Measurements from ENCODE around the gene FAM47A.

Gene FAM47A

DNA sequence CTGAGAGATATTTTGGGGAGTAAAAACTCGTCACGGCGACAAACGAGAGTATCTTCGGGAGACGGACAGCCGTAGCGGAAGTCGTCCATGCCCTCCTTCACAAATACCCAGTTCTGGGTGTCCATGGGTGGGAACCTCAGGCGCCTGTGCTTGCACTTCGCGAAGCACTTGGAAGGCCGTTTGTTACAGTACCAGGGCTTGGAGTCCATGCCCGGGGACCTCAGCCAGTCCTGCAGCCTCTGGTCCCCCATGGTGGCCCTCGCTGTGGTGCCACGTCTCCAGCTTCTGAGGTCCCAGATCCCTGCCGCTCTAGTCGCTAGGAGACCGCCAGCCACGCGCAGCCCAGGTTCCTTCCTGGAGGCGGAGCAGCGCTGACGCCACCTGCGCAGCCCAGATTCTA, at the start of gene FAM47A:
FAM47A (minus strand) TSS at position 287 of the 400 bp plus-strand sequence; CDS start at position 251, 36 bp downstream.
- no peak for DNase-seq

DNA sequence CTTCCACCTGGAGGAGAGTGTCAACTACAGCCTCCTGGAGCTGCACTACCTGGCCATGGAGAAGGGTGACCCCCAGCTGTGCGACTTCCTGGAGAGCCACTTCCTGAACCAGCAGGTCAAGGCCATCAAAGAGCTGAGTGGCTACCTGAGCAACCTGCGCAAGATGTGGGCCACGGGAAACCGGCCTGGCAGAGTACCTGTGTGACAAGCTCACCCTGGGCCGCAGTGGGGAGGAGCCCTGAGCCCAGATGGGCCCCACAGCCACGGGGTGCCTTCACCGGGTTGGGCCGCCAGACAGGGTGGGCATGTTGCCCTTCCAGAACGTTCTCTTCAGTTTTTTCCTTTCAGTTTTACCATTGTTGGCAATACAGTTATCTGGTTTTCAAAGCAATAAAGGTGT, 15.2 kb upstream of the FAM47A start:
- no peak for DNase-seq

DNA sequence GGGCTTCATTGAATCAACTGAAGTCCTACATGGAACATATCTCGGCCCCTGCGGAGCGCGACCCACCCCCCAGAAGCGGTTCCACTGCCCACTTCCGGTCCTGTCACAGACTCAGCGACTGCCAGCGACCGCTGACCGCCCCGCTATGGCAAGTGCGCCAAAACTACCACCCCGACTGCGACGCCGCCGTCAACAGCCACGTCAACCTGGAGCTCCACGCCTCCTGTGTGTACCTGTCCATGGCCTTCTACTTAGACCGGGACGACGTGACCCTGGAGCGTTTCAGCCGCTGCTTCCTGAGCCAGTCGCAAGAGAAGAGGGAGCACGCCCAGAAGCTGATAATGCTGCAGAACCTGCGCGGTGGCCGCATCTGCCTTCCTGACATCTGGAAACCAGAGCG, 14.8 kb upstream of the FAM47A start:
- DNase-seq = no peak

DNA sequence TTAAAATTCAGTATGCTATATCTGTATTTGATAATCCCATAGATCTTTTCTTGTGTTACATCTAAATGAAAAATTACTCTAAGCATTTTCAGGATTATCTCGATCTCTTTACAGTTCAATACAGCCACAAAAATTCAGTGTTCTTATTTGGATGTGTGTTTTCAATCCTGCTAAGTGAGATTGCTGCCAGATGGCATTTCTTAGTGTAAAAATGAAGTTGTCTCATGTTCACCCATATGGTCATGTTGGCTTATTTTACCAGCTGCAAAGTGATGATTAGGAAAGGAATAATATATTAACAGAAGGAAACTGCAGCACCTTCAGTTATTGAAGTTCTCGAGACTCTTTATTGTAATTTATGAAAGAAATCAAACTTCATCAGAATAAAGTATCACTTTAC, 12.1 kb upstream of the FAM47A start:
- DNase-seq = no peak

DNA sequence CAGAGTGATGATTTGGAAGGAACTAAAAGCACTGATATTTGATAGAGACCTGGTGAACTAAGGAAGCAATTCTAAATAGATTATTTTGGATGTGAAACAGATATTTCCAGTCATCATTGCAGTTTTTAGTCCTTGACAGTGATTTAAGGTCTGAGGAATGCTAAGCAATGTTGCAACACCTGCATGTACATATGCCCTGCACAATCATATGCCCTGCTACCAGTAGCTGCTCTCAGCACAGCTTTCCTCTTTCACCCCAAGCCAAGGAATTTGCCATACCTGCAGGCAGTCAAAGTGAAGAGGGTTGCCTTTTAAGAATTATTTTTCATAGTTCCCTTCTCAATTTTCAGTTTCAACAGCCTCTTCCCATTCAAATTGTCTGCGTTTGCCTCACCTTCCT, 8.7 kb upstream of the FAM47A start:
- no peak for DNase-seq

DNA sequence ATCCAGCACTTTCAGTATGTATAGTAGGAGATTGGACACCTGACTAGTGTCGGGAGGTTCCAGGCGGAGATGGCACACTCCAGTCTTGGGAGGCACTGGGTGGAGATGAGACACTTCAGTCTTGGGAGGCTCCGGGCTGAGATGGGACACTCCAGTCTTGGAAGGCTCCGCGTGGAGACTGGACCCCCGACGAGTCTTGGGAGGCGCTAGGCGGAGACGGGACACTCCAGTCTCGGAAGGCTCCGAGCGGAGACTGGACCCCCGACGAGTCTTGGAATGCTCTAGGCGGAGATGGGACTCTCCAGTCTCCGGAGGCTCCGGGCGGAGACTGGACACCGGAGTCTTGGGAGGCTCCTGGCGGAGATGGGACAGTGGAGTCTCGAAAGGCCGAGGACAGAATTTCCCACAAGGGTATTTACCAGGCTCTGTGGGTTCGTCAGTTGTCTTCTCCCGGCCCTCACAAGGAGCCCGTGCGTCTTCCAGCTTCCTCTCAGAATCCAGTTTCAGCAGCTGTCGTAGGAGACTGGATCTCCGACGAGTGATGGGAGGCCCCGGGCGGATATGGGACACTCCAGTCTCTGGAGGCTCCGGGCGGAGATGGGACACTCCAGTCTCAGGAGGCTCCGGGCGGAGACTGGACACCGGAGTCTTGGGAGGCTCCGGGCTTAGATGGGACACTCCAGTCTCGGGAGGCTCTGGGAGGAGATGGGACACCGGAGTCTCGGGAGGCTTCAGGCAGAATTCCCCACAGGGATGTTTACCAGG, 952 bp downstream of the FAM47A start:
- DNase-seq = no peak

DNA sequence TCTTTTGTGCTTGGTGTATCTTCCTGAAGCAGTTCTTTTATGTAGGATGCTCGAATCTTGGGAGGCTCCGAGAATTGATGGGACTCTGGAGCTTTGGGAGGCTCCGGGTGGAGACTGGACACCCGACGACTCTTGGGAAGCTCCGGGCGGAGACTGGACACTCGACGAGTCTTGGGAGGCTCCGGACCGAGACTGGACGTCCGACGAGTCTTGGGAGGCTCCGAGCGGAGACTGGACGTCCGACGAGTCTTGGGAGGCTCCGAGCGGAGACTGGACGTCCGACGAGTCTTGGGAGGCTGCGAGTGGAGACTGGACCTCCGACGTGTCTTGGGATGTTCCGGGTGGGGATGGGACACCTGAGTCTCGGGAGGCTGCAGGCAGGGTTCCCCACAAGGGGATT, 1.6 kb downstream of the FAM47A start:
- DNase-seq = no peak

DNA sequence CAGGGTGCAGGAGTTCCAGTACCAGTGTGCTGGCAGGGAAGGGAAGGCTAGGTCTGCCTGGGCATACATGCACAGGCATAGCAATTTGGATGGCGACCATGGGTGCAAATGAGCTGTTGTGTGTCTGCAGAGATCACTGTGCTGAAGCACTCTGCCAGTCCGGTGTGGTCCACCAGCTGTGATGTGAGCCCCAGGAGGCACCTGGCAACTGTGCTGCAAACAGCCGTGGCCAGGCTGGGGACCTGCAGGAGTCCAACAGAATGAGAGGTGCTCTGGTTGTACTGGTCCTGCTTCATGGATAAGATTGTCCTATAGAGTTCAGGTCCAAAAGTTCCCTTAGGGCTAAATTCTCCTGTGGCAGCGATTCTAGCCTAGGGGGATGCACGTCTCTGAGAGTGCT, 6.1 kb downstream of the FAM47A start:
- no peak for DNase-seq

DNA sequence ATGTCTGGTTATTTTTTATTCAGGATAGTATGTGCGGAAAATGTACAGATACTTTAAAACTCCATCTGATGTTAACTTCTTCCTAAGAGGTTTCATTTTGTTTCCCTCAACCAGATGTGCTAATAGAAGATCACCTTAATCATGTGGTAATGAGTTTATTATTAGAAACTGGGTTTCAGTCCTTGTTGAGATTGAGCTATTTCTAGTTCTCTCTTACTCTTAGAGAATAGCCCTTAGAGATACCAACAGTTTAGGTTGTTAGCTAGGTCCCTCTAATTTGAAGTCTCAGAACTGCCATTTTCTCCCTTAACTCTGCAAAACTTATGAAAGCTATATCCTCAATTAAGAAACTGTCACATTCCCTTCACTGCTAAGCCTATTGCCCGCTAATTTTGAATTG, 13.0 kb downstream of the FAM47A start:
- DNase-seq = no peak

DNA sequence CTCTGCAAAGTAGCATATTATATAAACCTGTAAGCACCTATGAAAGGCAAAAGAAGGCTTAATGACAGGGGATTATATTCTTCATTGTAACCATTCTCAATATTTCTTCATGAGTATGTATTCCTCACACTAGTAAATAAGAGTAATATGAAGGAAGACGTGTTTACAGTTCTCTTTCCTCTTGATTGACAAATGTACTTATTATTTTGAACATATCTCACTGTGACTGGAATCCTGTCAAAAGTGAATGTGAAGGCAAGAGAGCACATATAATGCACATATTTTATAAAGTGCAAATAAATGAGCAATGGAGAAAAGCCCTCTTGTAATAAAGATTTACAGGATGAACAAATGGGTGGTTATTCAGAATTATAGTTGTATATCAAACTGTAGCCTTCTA, 19.7 kb downstream of the FAM47A start:
- no peak for DNase-seq

All from NCI-H2029 treated with DMSO at 0.1 percent for 48 hours (cell line).